ENCODE data around the gene SLC49A3. TPM values are rescaled to one million over a fixed set of nuclear protein-coding genes. Genes with fewer than 3 reads are reported as not detected.

SLC49A3 gene
- polyA plus RNA-seq, 1 donor from 2014 or later = not detected

GRCh38 chr4:683247-683897, 5.6 kb downstream of the SLC49A3 start:
- Histone ChIP-seq H3K27me3 (ENCODE audit: insufficient read depth, low read depth, low read length) (peaks cover 2% of the 10 kb centered on the region), H3F3A (ENCODE audit: insufficient read depth, low read length, poor library complexity, severe bottlenecking) (no peaks in the 10 kb centered on the region), H3K79me2 (replicated peaks; ENCODE audit: insufficient read depth, low read length) (no peaks in the 10 kb centered on the region), H4K20me1 (ENCODE audit: insufficient read depth) (no peaks in the 10 kb centered on the region), H2AFZ (ENCODE audit: low read depth, low read length) (no peak overlapping the region), H3K9me2 (ENCODE audit: insufficient read depth, low read length) (no peaks in the 10 kb centered on the region), H3K27ac (ENCODE audit: low read length) (no peak overlapping the region), H3K4me3 (ENCODE audit: low read length) (no peak overlapping the region), H3K9ac (ENCODE audit: low read length) (no peak overlapping the region), H3K36me3 (ENCODE audit: insufficient read depth, low read length) (no peaks in the 10 kb centered on the region), H3K9me3 (ENCODE audit: low read length) (no peaks in the 10 kb centered on the region), H3K4me2 (ENCODE audit: low read length) (no peak overlapping the region)
- TF ChIP-seq RAD21 (conservative IDR thresholded peaks at IDR 0.05) = no peak
- TF ChIP-seq SMC3 (conservative IDR thresholded peaks at IDR 0.05; ENCODE audit: poor library complexity) = no peak
- TF ChIP-seq TAF1 (IDR thresholded peaks at IDR 0.05; ENCODE audit: low read depth) = no peak
- TF ChIP-seq MXI1 (conservative IDR thresholded peaks at IDR 0.05; ENCODE audit: poor library complexity, severe bottlenecking) = no peak
- no peak for TF ChIP-seq EP300 (conservative IDR thresholded peaks at IDR 0.05; ENCODE audit: poor library complexity, severe bottlenecking)
- no peak for TF ChIP-seq REST (IDR thresholded peaks at IDR 0.05; ENCODE audit: borderline replicate concordance)
- no peak for TF ChIP-seq POLR2AphosphoS5 (IDR thresholded peaks at IDR 0.05)
- no peak for TF ChIP-seq CTCF (IDR thresholded peaks at IDR 0.05; ENCODE audit: poor library complexity, severe bottlenecking)
- no peak for TF ChIP-seq EZH2 (IDR thresholded peaks at IDR 0.05; ENCODE audit: borderline replicate concordance, insufficient read depth, low read length, poor library complexity, severe bottlenecking)

GRCh38 chr4:682490-683172, 6.3 kb downstream of the SLC49A3 start:
- no peak overlapping the region for H3K4me2 ChIP-seq (ENCODE audit: low read length)
- H3K27me3 ChIP-seq (ENCODE audit: insufficient read depth, low read depth, low read length) = no peaks in the 10 kb centered on the region
- H3F3A ChIP-seq (ENCODE audit: insufficient read depth, low read length, poor library complexity, severe bottlenecking) = no peaks in the 10 kb centered on the region
- no peak overlapping the region for H2AFZ ChIP-seq (ENCODE audit: low read depth, low read length)
- no peaks in the 10 kb centered on the region for H4K20me1 ChIP-seq (ENCODE audit: insufficient read depth)
- H3K9me2 ChIP-seq (ENCODE audit: insufficient read depth, low read length) = no peaks in the 10 kb centered on the region
- H3K4me3 ChIP-seq (ENCODE audit: low read length) = no peak overlapping the region
- no peaks in the 10 kb centered on the region for H3K9me3 ChIP-seq (ENCODE audit: low read length)
- H3K27ac ChIP-seq (ENCODE audit: low read length) = no peak overlapping the region
- no peak overlapping the region for H3K9ac ChIP-seq (ENCODE audit: low read length)
- no peaks in the 10 kb centered on the region for H3K36me3 ChIP-seq (ENCODE audit: insufficient read depth, low read length)
- no peak for TF ChIP-seq CTCF (IDR thresholded peaks at IDR 0.05; ENCODE audit: poor library complexity, severe bottlenecking)
- TF ChIP-seq TAF1 (IDR thresholded peaks at IDR 0.05; ENCODE audit: low read depth) = no peak
- no peak for TF ChIP-seq EP300 (conservative IDR thresholded peaks at IDR 0.05; ENCODE audit: poor library complexity, severe bottlenecking)
- no peak for TF ChIP-seq SMC3 (conservative IDR thresholded peaks at IDR 0.05; ENCODE audit: poor library complexity)
- no peak for TF ChIP-seq RAD21 (conservative IDR thresholded peaks at IDR 0.05)
- TF ChIP-seq REST (IDR thresholded peaks at IDR 0.05; ENCODE audit: borderline replicate concordance) = no peak
- TF ChIP-seq MXI1 (conservative IDR thresholded peaks at IDR 0.05; ENCODE audit: poor library complexity, severe bottlenecking) = no peak
- TF ChIP-seq POLR2AphosphoS5 (IDR thresholded peaks at IDR 0.05) = no peak
- H3K79me2 ChIP-seq (replicated peaks; ENCODE audit: insufficient read depth, low read length) = no peaks in the 10 kb centered on the region

All from neural cell (in vitro differentiated cells).